Cardiac muscle cell (in vitro differentiated cells and primary cell): ENCODE data around the gene TMEM97. TPM values are rescaled to one million over a fixed set of nuclear protein-coding genes. Genes with fewer than 3 reads are reported as not detected.
"Not testable (repeated sequence)": the region's sequence is repeated elsewhere in the genome, so short reads cannot be mapped to it uniquely, and the experiment has no call there.

ENCODE experiments used
- DNase-seq, 2 donors: peaks; one replicate each; pipeline versions ENCODE4 v3.0.0 to v3.0.0-alpha.2; 2010 to 2017; ENCODE audit warnings: low read depth in 1 of 2, low spot score in 1 of 2
- H3K27ac ChIP-seq: fragments of 200-600 bp; sonication (generic); 2 replicates; pipeline ENCODE4 v1.5.1; 2016
- H3K27me3 ChIP-seq: fragments of 200-600 bp; sonication (generic); 2 replicates; pipeline ENCODE4 v1.6.0; 2016; ENCODE audit warnings: control low read depth
- H3K36me3 ChIP-seq: fragments of 200-600 bp; sonication (generic); 2 replicates; pipeline ENCODE4 v1.5.1; 2016; ENCODE audit warnings: control low read depth
- H3K4me1 ChIP-seq: fragments of 200-600 bp; sonication (generic); 2 replicates; pipeline ENCODE4 v1.8.1; 2017; ENCODE audit warnings: low read depth, mild to moderate bottlenecking, mixed run types
- H3K4me3 ChIP-seq: fragments of 200-600 bp; sonication (generic); 2 replicates; pipeline ENCODE4 v1.5.1; 2016; ENCODE audit warnings: mild to moderate bottlenecking
- H3K9me3 ChIP-seq: fragments of 200-600 bp; sonication (generic); 2 replicates; pipeline ENCODE4 v1.5.1; 2017; ENCODE audit warnings: low read depth, mild to moderate bottlenecking, control low read depth
- CTCF ChIP-seq: IDR thresholded peaks from 2 replicates; pipeline ENCODE4 v1.5.1; 2012; ENCODE audit warnings: low read depth, mild to moderate bottlenecking, low read length
- polyA plus RNA-seq: library from polyadenylated mRNA; unstranded; fragments of >200 nt; fragmentation: Nextera tagmentation; extraction: Ambion mirVana; gene quantifications from 2 replicates; pipeline ENCODE4 v1.2.1, GENCODE V29; 2016
- total RNA-seq: library from RNA; depleted of rRNA; stranded (reverse); fragments of >200 nt; gene quantifications from 2 replicates; pipeline ENCODE4 v1.2.3, GENCODE V29; 2016

TMEM97 gene
- 40.3 and 81.1 TPM in 2 replicates for total RNA-seq
- 65.7 and 140 TPM in 2 replicates for polyA plus RNA-seq

- TF ChIP-seq CTCF = peak; percentile 0
- Histone ChIP-seq H3K4me1 (peaks cover 13% of the 10 kb centered on the region), H3K36me3 (no peaks in the 10 kb centered on the region), H3K27ac (peak within 1 kb of the TSS; percentile 71), H3K9me3 (no peaks in the 10 kb centered on the region), H3K27me3 (no peaks in the 10 kb centered on the region), H3K4me3 (peak within 1 kb of the TSS; percentile 42)
- peak; percentile 98 for DNase-seq
These were observed at the start of gene TMEM97 for GRCh38 chr17:28318759-28319597. TSS of gene TMEM97 (plus strand) at chr17:28319200. CDS start at chr17:28319240, 40 bp downstream.

GRCh38 chr17:28270055-28270454 is 48.9 kb upstream of the TMEM97 start:
- Histone ChIP-seq H3K4me1 (no peaks in the 10 kb centered on the region), H3K9me3 (no peaks in the 10 kb centered on the region), H3K36me3 (no peaks in the 10 kb centered on the region), H3K4me3 (no peak overlapping the region), H3K27me3 (no peaks in the 10 kb centered on the region), H3K27ac (no peak overlapping the region)
- TF ChIP-seq CTCF = no peak
- no peak for DNase-seq

- H3K4me3 ChIP-seq = no peak overlapping the region
- no peak for DNase-seq
These were observed 48.1 kb upstream of the TMEM97 start for GRCh38 chr17:28270926-28271325.

GRCh38 chr17:28271431-28271830 is 47.6 kb upstream of the TMEM97 start:
- no peaks in the 10 kb centered on the region for H3K36me3 ChIP-seq
- H3K27ac ChIP-seq = no peak overlapping the region
- no peaks in the 10 kb centered on the region for H3K4me1 ChIP-seq
- H3K4me3 ChIP-seq = no peak overlapping the region
- DNase-seq = no peak
- TF ChIP-seq CTCF = no peak
- H3K27me3 ChIP-seq = no peaks in the 10 kb centered on the region
- H3K9me3 ChIP-seq = no peaks in the 10 kb centered on the region

More at GRCh38 chr17:28270926-28271325, 48.1 kb upstream of the TMEM97 start:
- no peak for TF ChIP-seq CTCF
- Histone ChIP-seq H3K4me1 (no peaks in the 10 kb centered on the region), H3K9me3 (no peaks in the 10 kb centered on the region), H3K27ac (no peak overlapping the region), H3K27me3 (no peaks in the 10 kb centered on the region), H3K36me3 (no peaks in the 10 kb centered on the region)

- Histone ChIP-seq H3K27ac (no peak overlapping the region), H3K9me3 (no peaks in the 10 kb centered on the region), H3K36me3 (no peaks in the 10 kb centered on the region), H3K4me1 (no peaks in the 10 kb centered on the region), H3K4me3 (no peak overlapping the region), H3K27me3 (no peaks in the 10 kb centered on the region)
- no peak for DNase-seq
- TF ChIP-seq CTCF = no peak
These were observed 46.8 kb upstream of the TMEM97 start for GRCh38 chr17:28272166-28272565.

GRCh38 chr17:28273341-28273740 is 45.7 kb upstream of the TMEM97 start:
- H3K36me3 ChIP-seq, H3K9me3 ChIP-seq, H3K4me1 ChIP-seq, H3K27ac ChIP-seq, DNase-seq, H3K4me3 ChIP-seq, H3K27me3 ChIP-seq: not testable (repeated sequence)
